ENCODE measurements around the gene DPT. TPM values are rescaled to one million over a fixed set of nuclear protein-coding genes. Genes with fewer than 3 reads are reported as not detected.

Gene DPT
- total RNA-seq, 4 donors from 2014 or later, result 0.34 to 65.8 (median 3.4) TPM

DNA sequence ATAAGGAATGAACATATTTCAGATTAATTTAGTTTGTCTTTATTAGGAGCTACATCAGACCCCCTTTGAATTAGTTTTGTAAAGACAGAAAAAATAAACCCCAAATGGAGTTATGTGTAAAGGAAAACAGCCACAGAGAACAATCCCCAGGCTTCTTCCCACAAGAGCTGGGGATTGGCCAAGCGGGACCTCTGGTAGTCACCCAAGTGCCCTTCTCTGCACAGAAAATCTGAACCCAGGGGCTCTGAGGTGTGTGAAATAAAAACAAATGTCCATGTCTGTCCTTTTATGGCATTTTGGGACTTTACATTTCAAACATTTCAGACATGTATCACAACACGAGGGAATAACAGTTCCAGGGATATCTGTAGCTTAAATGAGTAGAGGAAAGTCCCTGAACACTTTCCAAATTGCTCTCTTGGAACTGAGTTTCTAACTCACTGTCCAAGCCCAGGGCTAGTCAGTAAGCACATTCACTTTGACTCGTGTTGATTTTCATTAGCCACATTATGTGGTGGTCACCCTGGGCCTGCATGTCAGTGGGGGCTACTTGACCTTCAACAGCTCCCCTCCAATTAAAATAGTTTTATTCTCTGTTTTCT lies 22.5 kb downstream of the DPT start:
- Histone ChIP-seq H3K27me3 (no peaks in the 10 kb centered on the region), H3K9me3 (no peaks in the 10 kb centered on the region), H3K27ac (no peak overlapping the region), H3K4me1 (peaks cover 0 to 18% (median 6%) of the 10 kb centered on the region in 3 donors), H3K36me3 (no peaks in the 10 kb centered on the region), H3K4me3 (no peak overlapping the region)
- 40 to 53% methylated on average over 3 of the region's 3 CpGs for WGBS, 2 donors
- TF ChIP-seq POLR2A (IDR thresholded peaks at IDR 0.05), result no peak
- TF ChIP-seq, protein P1, sequence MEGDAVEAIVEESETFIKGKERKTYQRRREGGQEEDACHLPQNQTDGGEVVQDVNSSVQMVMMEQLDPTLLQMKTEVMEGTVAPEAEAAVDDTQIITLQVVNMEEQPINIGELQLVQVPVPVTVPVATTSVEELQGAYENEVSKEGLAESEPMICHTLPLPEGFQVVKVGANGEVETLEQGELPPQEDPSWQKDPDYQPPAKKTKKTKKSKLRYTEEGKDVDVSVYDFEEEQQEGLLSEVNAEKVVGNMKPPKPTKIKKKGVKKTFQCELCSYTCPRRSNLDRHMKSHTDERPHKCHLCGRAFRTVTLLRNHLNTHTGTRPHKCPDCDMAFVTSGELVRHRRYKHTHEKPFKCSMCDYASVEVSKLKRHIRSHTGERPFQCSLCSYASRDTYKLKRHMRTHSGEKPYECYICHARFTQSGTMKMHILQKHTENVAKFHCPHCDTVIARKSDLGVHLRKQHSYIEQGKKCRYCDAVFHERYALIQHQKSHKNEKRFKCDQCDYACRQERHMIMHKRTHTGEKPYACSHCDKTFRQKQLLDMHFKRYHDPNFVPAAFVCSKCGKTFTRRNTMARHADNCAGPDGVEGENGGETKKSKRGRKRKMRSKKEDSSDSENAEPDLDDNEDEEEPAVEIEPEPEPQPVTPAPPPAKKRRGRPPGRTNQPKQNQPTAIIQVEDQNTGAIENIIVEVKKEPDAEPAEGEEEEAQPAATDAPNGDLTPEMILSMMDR (IDR thresholded peaks at IDR 0.05), result no peak
- intact Hi-C loops (cut with DNase I), result no loop called here
- DNase-seq, result no peak

DNA sequence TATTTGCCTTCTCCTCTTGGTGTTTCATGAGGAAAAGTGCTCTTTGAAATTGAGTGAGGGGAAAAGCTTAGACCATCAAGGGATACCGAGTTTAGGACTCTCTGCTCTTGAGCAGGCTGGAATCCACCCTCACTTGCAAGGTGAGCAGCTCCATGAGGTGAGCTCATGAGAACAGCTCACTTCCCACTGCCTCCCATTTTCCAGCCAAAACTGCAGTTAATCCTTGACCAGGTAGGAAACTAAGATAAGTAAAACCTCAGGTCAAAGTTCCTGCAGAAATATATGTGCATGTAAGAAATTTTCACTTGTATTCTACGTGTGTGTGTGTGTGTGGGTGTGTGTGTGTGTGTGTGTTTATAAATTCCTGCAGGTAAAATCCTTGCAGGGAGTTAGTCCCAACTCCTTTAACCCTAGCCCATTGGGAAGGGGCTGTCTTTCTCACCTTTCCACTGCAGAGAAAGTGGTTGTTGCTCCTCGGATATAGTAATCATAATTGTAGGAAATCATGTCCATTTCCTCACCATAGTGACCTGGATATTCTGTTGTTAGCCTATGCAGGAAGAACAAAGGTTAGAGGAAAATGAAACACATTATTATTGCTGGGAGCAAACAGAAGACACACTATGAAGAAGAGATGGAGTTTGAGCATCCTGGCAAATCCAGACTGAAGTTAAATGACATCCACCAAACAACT lies 28.3 kb downstream of the DPT start:
- no peak for TF ChIP-seq POLR2A (IDR thresholded peaks at IDR 0.05)
- TF ChIP-seq, protein P1 (IDR thresholded peaks at IDR 0.05), result no peak
- H3K36me3 ChIP-seq, result no peaks in the 10 kb centered on the region
- H3K4me1 ChIP-seq, result no peaks in the 10 kb centered on the region
- no peaks in the 10 kb centered on the region for H3K27me3 ChIP-seq
- H3K4me3 ChIP-seq, result no peak overlapping the region
- no peaks in the 10 kb centered on the region for H3K9me3 ChIP-seq
- intact Hi-C loops (cut with DNase I), result no loop called here
- no peak for DNase-seq
- 56 to 58% methylated on average over 3 of the region's 3 CpGs for WGBS, 2 donors
- H3K27ac ChIP-seq, result no peak overlapping the region

DNA sequence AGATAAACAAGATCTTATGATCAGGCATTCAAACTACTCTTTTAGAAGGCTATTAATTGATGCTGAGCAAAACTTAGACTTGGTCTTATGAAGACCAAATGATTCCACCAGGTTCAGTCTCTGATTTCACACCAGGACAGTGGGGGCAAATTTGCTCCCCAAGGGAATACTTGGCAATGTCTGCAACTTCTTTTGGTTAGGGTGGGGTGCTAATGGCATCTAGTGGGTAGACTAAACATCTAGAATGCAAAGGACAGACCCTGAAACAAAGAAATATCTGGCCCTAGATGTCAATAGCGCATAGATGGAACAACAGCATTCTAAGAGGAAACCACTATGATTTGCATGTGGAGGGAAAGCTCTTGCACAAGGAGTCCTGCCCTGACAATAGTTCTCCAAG lies 30.6 kb downstream of the DPT start:
- Histone ChIP-seq H3K27ac (no peak overlapping the region), H3K36me3 (no peaks in the 10 kb centered on the region), H3K9me3 (no peaks in the 10 kb centered on the region), H3K27me3 (no peaks in the 10 kb centered on the region), H3K4me3 (no peak overlapping the region), H3K4me1 (no peaks in the 10 kb centered on the region)
- DNase-seq, result no peak
- WGBS, 2 donors, result 81 to 95% methylated on average over 1 of the region's 1 CpG
- no peak for TF ChIP-seq POLR2A (IDR thresholded peaks at IDR 0.05)
- intact Hi-C loops (cut with DNase I), result no loop called here

DNA sequence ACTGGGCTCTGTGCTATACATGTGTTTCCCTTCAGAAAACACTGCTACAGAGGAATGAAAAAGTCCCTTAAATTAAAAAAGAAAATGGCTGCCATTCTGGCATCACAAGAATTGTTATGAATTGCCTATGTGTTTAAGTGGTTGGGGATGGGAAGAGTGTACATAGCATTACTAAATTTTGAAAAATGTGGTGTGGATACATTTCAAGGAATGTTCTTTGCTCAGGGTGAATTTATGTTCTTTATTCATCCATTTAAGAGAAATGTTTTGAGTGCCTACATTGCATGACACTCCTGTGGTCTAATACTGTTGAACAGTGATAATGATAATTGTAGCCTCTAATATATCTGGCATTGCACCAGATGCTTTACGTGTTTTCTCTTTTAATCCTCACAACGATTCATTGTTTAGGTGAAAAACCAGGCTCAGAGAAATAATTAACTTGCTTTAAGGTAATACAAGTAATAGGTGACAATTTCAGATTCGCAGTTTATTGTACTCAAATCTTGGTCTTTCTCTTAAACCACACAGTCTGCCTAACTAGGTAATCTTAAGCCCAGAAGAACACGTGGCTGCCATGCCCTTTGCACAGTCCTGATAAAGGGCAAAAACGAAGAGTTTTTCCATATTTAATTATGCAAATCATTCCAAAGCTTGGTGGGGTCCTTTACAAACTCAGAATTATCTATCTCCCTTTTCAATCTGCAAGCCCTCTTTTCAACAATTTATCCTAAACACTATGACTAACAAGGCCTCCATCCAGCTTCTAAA lies 31.5 kb downstream of the DPT start:
- Histone ChIP-seq H3K36me3 (no peaks in the 10 kb centered on the region), H3K27me3 (no peaks in the 10 kb centered on the region), H3K27ac (no peak overlapping the region), H3K4me3 (no peak overlapping the region), H3K9me3 (no peaks in the 10 kb centered on the region), H3K4me1 (no peaks in the 10 kb centered on the region)
- no peak for TF ChIP-seq POLR2A (IDR thresholded peaks at IDR 0.05)
- TF ChIP-seq, protein P1 (IDR thresholded peaks at IDR 0.05), result no peak
- no peak for DNase-seq
- WGBS, 2 donors, result 74 to 83% methylated on average over 5 of the region's 5 CpGs
- intact Hi-C loops (cut with DNase I), result no loop called here

DNA sequence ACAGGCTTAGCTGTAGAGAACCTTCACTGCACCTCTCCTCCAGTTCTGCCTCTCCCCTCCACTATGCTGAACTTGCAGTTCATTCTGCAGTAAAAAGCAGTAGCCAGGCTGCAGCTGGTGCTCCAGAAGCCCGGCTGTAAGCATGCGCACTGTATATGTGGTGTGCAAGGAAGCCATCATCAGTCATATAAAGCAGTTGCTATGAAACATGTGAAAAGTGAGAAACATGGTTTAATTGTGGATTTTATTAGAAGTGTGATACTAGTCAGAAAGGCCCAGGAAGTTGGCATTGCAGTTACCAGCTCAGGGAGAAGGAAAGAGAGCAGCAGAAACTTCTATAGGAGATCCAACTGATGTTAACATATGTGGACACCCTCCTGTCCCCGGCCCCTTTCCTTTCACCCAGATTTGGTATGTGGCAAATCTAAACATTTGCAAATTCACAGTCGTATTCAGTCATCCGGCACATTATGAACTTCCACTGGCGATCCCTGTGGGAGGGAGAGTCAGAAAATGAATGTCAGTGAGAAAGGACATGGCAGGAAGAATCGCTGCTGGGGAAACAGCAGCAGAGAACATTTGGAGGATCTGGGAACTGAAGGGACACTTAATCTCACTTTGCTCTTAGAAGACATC lies 32.8 kb downstream of the DPT start:
- no peaks in the 10 kb centered on the region for H3K9me3 ChIP-seq
- TF ChIP-seq POLR2A (IDR thresholded peaks at IDR 0.05), result no peak
- TF ChIP-seq, protein P1 (IDR thresholded peaks at IDR 0.05), result no peak
- no peaks in the 10 kb centered on the region for H3K27me3 ChIP-seq
- intact Hi-C loops (cut with DNase I), result no loop called here
- H3K36me3 ChIP-seq, result no peaks in the 10 kb centered on the region
- 56% methylated on average over 5 to 7 of the region's 7 CpGs for WGBS, 2 donors
- H3K4me1 ChIP-seq, result no peaks in the 10 kb centered on the region
- H3K27ac ChIP-seq, result no peak overlapping the region
- no peak for DNase-seq
- H3K4me3 ChIP-seq, result no peak overlapping the region

All from esophagus squamous epithelium (tissue), 5 donors.